SH-SY5Y (cell line): Measurements from ENCODE around the gene DUSP16.

Experiments
- GATA2 ChIP-seq: IDR thresholded peaks from 2 replicates; pipeline ENCODE4 v1.6.1; 2011; ENCODE audit warnings: mild to moderate bottlenecking, low read depth, low read length
- GATA3 ChIP-seq: IDR thresholded peaks from 2 replicates; pipeline ENCODE4 v1.6.1; 2011; ENCODE audit warnings: low read depth, mild to moderate bottlenecking, low read length, moderate library complexity

DNA sequence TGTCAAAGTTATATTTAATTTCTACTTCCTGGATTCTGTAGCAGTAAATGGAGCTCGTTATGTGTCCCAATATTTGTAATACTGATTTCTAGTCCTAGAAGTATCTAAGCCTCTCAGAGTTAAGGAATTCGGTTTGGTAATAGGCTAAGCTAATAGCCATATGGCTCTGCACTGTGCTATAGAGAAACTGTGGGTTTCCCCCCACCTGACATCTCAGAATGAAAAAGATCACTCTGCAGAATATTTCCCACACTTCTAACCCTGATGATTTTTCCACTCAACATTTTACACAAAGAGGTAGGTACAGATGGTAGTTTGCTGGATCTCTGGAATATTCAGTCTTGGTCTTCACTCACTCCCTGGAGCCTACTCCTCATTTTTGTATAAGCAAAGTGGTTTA is 134.6 kb downstream of the DUSP16 start:
- TF ChIP-seq GATA2 (no peak), GATA3 (no peak)
